ENCODE measurements around the gene TMX2. TPM values are rescaled to one million over a fixed set of nuclear protein-coding genes. Genes with fewer than 3 reads are reported as not detected.

Gene TMX2
- total and polyA plus RNA-seq, 9 of the 15 experiments (the other 6 are each of a cell fraction or from before 2014, with no cell fraction given) = 176 to 433 (median 227) TPM

- TF ChIP-seq FIP1L1 (IDR thresholded peaks at IDR 0.05; ENCODE audit: low read depth, low read length, poor library complexity, severe bottlenecking) (no peak), ZNF696 (CRISPR knock-in tag; conservative IDR thresholded peaks at IDR 0.05) (no peak), KHSRP (IDR thresholded peaks at IDR 0.05) (no peak), MYBL2 (IDR thresholded peaks at IDR 0.05; ENCODE audit: low read depth) (no peak), MYBL2 (CRISPR knock-in tag; IDR thresholded peaks at IDR 0.05; ENCODE audit: borderline replicate concordance) (no peak)
Measured at GRCh38 chr11:57727185-57727584, 14.8 kb downstream of the TMX2 start (continued).

- CTCF ChIA-PET (ENCODE audit: low intra/inter-chr PET ratio) = no interaction called here
- FAIRE-seq = no peak
- no peak overlapping the region for H3K4me2 ChIP-seq (ENCODE audit: insufficient read depth, low read length)
- TF ChIP-seq GMEB1 (CRISPR knock-in tag; IDR thresholded peaks at IDR 0.05) = no peak
- TF ChIP-seq MGA (IDR thresholded peaks at IDR 0.05) = no peak
- no peak for TF ChIP-seq NFXL1 (CRISPR knock-in tag; IDR thresholded peaks at IDR 0.05)
Measured at GRCh38 chr11:57728829-57729228, 16.4 kb downstream of the TMX2 start.

More at GRCh38 chr11:57728829-57729228, 16.4 kb downstream of the TMX2 start:
- DNase-seq (ENCODE audit: extremely low read depth in 1 of 4, low spot score in 3 of 4) (no peak), ATAC-seq (peak; percentile 33; the same call in 2 of the 3 replicates)
- BruUV-seq (replicated peaks) = no TSS peak
- Histone ChIP-seq H2AFZ (ENCODE audit: low read depth, low read length) (no peak overlapping the region), H3K36me3 (ENCODE audit: control insufficient read depth, insufficient read depth, low read length) (peaks cover 60% of the 10 kb centered on the region; the same call in 2 of the 3 replicates), H3K4me3 (no peak overlapping the region), H3K9me3 (replicated peaks; ENCODE audit: control insufficient read depth, insufficient read depth, low read depth, low read length) (no peaks in the 10 kb centered on the region), H4K20me1 (replicated peaks; ENCODE audit: control insufficient read depth, insufficient read depth, low read length) (no peaks in the 10 kb centered on the region), H3K4me1 (replicated peaks in 1 of 2; ENCODE audit: control insufficient read depth in 2 of 2, insufficient read depth in 2 of 2, low read length in 2 of 2) (peaks cover 0 to 4% of the 10 kb centered on the region in 2 experiments; a peak in 4 of 5 replicates), H3K27ac (ENCODE audit: extremely low read depth, low read depth, low read length) (peak overlapping the region; percentile 1; the same call in 1 of the 3 replicates), H3K9ac (ENCODE audit: insufficient read depth in 1 of 2, low read depth in 2 of 2, low read length in 2 of 2) (peak overlapping the region in 1 of 2 experiments; percentile 6; a peak in 1 of 4 replicates), H3K79me2 (ENCODE audit: control insufficient read depth, insufficient read depth, low read length) (peaks cover 93% of the 10 kb centered on the region), H3K27me3 (ENCODE audit: control insufficient read depth in 2 of 2, insufficient read depth in 2 of 2, low read length in 2 of 2) (no peaks in the 10 kb centered on the region), H3K9me1 (ENCODE audit: control insufficient read depth, insufficient read depth, low read length) (no peaks in the 10 kb centered on the region)
- in situ Hi-C loops (cut with MboI) (no loop called here), intact Hi-C loops (cut with micrococcal nuclease) (no loop called here)
- 62% methylated on average over 7 of the region's 7 CpGs for WGBS (ENCODE audit: insufficient coverage, low coverage, missing lambda C conversion rate)
- POLR2A ChIA-PET = interaction anchor here (0.7 to 8.4 kb wide), 4 partner anchors 8 to 104 kb away, joined by 3 to 53 read pairs (median 6); partner anchors contain the start of genes MED19, SELENOH and TMX2
